Sigmoid colon (tissue), 4 donors: ENCODE data around the gene GIN1.

Source experiments
- CTCF ChIP-seq, 4 experiments: fragments of 450-650 bp in 3 of 4; fragments of 200-600 bp in 1 of 4; IDR thresholded peaks; one replicate each; pipeline ENCODE4 v1.5.1; 2016 to 2019; ENCODE audit warnings: antibody characterized with exemption in 4 of 4, mild to moderate bottlenecking in 3 of 4, moderate library complexity in 2 of 4
- EP300 ChIP-seq, 4 donors: sonication (generic); formaldehyde crosslinking; IDR thresholded peaks; one replicate each; pipeline ENCODE4 v1.6.1; 2017; ENCODE audit warnings: antibody characterized with exemption in 4 of 4
- POLR2A ChIP-seq, 2 donors: fragments of 450-650 bp; IDR thresholded peaks; one replicate each; pipeline ENCODE4 v1.6.1; 2016; ENCODE audit warnings: antibody characterized with exemption in 2 of 2, mild to moderate bottlenecking in 2 of 2, moderate library complexity in 2 of 2
- POLR2AphosphoS5 ChIP-seq, 4 donors: sonication (generic); formaldehyde crosslinking; IDR thresholded peaks; one replicate each; pipeline ENCODE4 v1.6.1; 2017; ENCODE audit warnings: antibody characterized with exemption in 4 of 4

- TF ChIP-seq CTCF (IDR thresholded peaks at IDR 0.05) (no peak), POLR2AphosphoS5 (IDR thresholded peaks at IDR 0.05) (no peak), POLR2A (IDR thresholded peaks at IDR 0.05) (no peak), EP300 (IDR thresholded peaks at IDR 0.05) (no peak)
Measured at GRCh38 chr5:103120607-103121200, 766 bp upstream of the GIN1 start.
